ENCODE data around the gene RBM19.

The RBM19 gene

DNA sequence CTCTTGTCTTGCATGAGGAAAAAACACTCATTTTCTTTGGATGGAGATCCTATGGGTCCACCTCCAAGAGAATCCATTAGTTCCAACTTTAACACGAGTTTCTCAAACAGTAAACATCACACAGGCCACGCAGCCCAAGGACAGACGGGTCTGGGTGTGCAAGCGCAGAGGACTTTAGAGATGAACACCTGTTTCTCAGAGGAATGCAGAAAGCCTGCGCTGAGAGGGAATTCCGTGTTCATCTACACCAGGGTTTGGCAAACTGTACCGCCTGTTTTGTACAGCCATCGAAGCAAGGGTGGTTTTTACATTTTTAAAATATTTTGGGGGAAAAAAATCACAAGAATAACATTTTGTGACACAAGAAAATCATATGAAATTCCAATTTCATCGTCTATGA lies 79.4 kb downstream of the RBM19 start:
- no peak overlapping the region for H3K4me3 ChIP-seq (ENCODE audit: low read length)
- no peak for DNase-seq (ENCODE audit: low read depth)
- TF ChIP-seq, protein P1, sequence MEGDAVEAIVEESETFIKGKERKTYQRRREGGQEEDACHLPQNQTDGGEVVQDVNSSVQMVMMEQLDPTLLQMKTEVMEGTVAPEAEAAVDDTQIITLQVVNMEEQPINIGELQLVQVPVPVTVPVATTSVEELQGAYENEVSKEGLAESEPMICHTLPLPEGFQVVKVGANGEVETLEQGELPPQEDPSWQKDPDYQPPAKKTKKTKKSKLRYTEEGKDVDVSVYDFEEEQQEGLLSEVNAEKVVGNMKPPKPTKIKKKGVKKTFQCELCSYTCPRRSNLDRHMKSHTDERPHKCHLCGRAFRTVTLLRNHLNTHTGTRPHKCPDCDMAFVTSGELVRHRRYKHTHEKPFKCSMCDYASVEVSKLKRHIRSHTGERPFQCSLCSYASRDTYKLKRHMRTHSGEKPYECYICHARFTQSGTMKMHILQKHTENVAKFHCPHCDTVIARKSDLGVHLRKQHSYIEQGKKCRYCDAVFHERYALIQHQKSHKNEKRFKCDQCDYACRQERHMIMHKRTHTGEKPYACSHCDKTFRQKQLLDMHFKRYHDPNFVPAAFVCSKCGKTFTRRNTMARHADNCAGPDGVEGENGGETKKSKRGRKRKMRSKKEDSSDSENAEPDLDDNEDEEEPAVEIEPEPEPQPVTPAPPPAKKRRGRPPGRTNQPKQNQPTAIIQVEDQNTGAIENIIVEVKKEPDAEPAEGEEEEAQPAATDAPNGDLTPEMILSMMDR (IDR thresholded peaks at IDR 0.05; ENCODE audit: insufficient read depth, low read depth, low read length, missing control alignments) = no peak

GRCh38 chr12:113884392-113884791 lies 81.7 kb downstream of the RBM19 start:
- DNase-seq (ENCODE audit: low read depth) = no peak
- H3K4me3 ChIP-seq (ENCODE audit: low read length) = no peak overlapping the region
- TF ChIP-seq, protein P1 (IDR thresholded peaks at IDR 0.05; ENCODE audit: insufficient read depth, low read depth, low read length, missing control alignments) = no peak

DNA sequence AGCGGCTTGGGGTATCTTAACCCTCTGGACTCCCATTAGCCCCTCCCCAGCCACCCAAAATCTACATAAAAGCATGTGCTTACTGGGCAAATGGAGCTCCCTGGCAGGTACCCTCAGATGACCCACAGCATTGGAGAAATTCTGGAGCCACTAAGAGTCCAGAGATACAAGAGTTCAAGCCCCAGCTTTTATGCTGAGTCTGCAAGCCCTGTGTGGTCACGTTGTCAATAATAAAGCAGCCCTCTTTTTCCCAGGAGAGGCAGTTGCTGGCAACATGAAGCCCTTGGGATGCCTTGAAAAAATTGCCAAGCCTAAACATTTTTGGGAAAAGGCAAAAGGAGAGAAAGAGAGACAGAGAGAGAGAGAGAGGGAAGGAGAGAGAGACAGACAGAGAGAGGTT lies 83.4 kb downstream of the RBM19 start:
- TF ChIP-seq, protein P1 (IDR thresholded peaks at IDR 0.05; ENCODE audit: insufficient read depth, low read depth, low read length, missing control alignments) = no peak
- H3K4me3 ChIP-seq (ENCODE audit: low read length) = no peak overlapping the region
- DNase-seq (ENCODE audit: low read depth) = no peak

GRCh38 chr12:113880988-113881962 lies 84.8 kb downstream of the RBM19 start:
- TF ChIP-seq, protein P1 (IDR thresholded peaks at IDR 0.05; ENCODE audit: insufficient read depth, low read depth, low read length, missing control alignments) = no peak
- no peak overlapping the region for H3K4me3 ChIP-seq (ENCODE audit: low read length)
- DNase-seq (ENCODE audit: low read depth) = no peak

GRCh38 chr12:113880326-113880725 lies 85.8 kb downstream of the RBM19 start:
- H3K4me3 ChIP-seq (ENCODE audit: low read length) = no peak overlapping the region
- no peak for DNase-seq (ENCODE audit: low read depth)
- TF ChIP-seq, protein P1 (IDR thresholded peaks at IDR 0.05; ENCODE audit: insufficient read depth, low read depth, low read length, missing control alignments) = no peak

DNA sequence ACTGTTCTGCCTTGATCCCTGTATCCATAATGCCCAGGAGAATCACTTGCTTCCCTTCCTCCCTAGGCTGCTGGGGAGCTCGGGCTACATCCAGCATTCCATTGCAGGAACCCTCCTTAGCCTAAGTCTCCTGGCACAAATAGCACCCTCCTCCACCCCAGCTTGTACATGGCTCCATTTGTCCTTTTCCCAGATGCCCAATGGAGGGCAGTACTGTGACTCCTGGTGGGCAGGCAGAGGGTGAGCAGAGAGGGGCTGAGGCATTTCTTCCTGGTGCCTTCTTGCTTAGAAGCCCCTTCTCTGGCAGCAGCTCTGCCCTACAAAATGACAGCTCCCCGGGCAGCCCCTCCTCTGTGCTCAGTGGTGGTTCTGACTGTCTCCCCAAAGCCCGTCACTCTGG lies 86.5 kb downstream of the RBM19 start:
- no peak overlapping the region for H3K4me3 ChIP-seq (ENCODE audit: low read length)
- DNase-seq (ENCODE audit: low read depth) = no peak
- TF ChIP-seq, protein P1 (IDR thresholded peaks at IDR 0.05; ENCODE audit: insufficient read depth, low read depth, low read length, missing control alignments) = no peak
